ENCODE measurements around the gene AUTS2. TPM values are rescaled to one million over a fixed set of nuclear protein-coding genes. Genes with fewer than 3 reads are reported as not detected.

The AUTS2 gene
- total RNA-seq, 1 experiment from 2014 or later: 256 TPM

GRCh38 chr7:69747144-69747543 is 148.9 kb downstream of the AUTS2 start:
- Mint-ChIP-seq H3K9me3 (peaks cover 0 to 4% of the 10 kb centered on the region in 2 experiments; a peak in 3 of 5 replicates), H3K4me1 (peaks cover 16 to 17% of the 10 kb centered on the region in 2 experiments), H3K27me3 (ENCODE audit: low read depth) (no peaks in the 10 kb centered on the region), H3K36me3 (ENCODE audit: insufficient read depth in 1 of 3, low read depth in 3 of 3) (no peaks in the 10 kb centered on the region; a peak in 1 of 7 replicates), H3K27ac (no peak overlapping the region), H3K4me3 (no peak overlapping the region)
- H2BK12ac ChIP-seq (ENCODE audit: insufficient read length, low read depth, low read length): no peak overlapping the region
- H3K23ac ChIP-seq (ENCODE audit: insufficient read length, low read depth, low read length): no peak overlapping the region
- H3K23me2 ChIP-seq (ENCODE audit: insufficient read length, low read depth, low read length, poor library complexity, severe bottlenecking): no peaks in the 10 kb centered on the region
- no CpG with 5 or more reads among the region's 2 CpGs for WGBS (ENCODE audit: extremely low coverage, insufficient read length, low lambda C conversion rate)
- no peak overlapping the region for H2BK5ac ChIP-seq (ENCODE audit: insufficient read length, low read length)
- no peaks in the 10 kb centered on the region for H3K9me3 ChIP-seq (ENCODE audit: control insufficient read depth, low read depth, low read length)
- TF ChIP-seq CTCF (conservative IDR thresholded peaks at IDR 0.05): no peak
- no peaks in the 10 kb centered on the region for H3K79me2 ChIP-seq (ENCODE audit: insufficient read depth, low read length)
- H3K4me1 ChIP-seq (ENCODE audit: insufficient read depth, low read length): peaks cover 6% of the 10 kb centered on the region
- no peaks in the 10 kb centered on the region for H3K79me1 ChIP-seq (ENCODE audit: insufficient read depth, low read depth, low read length, poor library complexity, severe bottlenecking)
- H4K20me1 ChIP-seq (ENCODE audit: control insufficient read depth, insufficient read depth, insufficient read length): no peaks in the 10 kb centered on the region
- no peak overlapping the region for H3K18ac ChIP-seq (ENCODE audit: insufficient read length, low read depth, low read length)
- no peak overlapping the region for H3K14ac ChIP-seq (ENCODE audit: insufficient read depth, low read length)
- no peak overlapping the region for H2AK5ac ChIP-seq (ENCODE audit: insufficient read length, low read length)
- H2BK20ac ChIP-seq (ENCODE audit: low read depth, low read length, poor library complexity, severe bottlenecking): no peak overlapping the region
- H3K4ac ChIP-seq (ENCODE audit: low read depth, low read length): no peak overlapping the region
- no peak overlapping the region for H4K5ac ChIP-seq (ENCODE audit: insufficient read length, low read depth, low read length)
- no peak overlapping the region for H2AFZ ChIP-seq (ENCODE audit: low read length)
- H2BK120ac ChIP-seq (ENCODE audit: low read depth, low read length, poor library complexity, severe bottlenecking): no peak overlapping the region
- no peak overlapping the region for H3T11ph ChIP-seq (ENCODE audit: low read length)
- no peak overlapping the region for H3K4me2 ChIP-seq (ENCODE audit: insufficient read depth, insufficient read length, low read length)
- H2BK15ac ChIP-seq (ENCODE audit: low read depth, low read length): no peak overlapping the region
- H3K56ac ChIP-seq (ENCODE audit: insufficient read length, low read depth, low read length): no peak overlapping the region
- H3K9ac ChIP-seq (ENCODE audit: extremely low read depth, insufficient read length, low read length): no peak overlapping the region
- H4K91ac ChIP-seq (ENCODE audit: insufficient read length, low read depth, low read length): no peak overlapping the region
- no peak overlapping the region for H3K27ac ChIP-seq (ENCODE audit: insufficient read length, low read depth, low read length)
- no peaks in the 10 kb centered on the region for H3K27me3 ChIP-seq (ENCODE audit: insufficient read depth, low read length)
- DNase-seq: no peak
- H4K8ac ChIP-seq (replicated peaks; ENCODE audit: insufficient read length, low read depth, low read length): no peak overlapping the region

Measured in H9 (cell line).